Measurements from ENCODE around the gene KCNK5. TPM values are rescaled to one million over a fixed set of nuclear protein-coding genes. Genes with fewer than 3 reads are reported as not detected.

KCNK5 gene
- total RNA-seq, 2 experiments from 2014 or later = 29.8 to 32.0 TPM

DNA sequence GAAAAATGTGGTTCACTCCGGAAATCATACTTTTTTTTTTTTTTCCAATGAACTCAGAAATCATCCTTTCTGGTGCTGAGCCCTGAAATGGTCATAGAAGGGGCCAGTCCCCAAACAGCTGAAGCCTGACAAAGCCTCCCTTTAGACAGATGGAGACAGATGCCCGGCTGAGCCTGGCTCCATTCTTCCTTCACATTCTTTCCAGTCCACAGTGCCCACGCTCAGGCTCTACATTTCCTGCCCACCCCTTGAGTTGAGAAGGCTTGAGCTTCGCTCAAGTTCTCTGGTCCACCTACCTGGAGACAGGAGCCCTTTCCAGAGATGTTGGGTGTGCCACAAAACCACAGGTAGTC lies 41.2 kb downstream of the KCNK5 start:
- ChIA-PET CTCF (interaction anchor here (1.6 kb wide), 1 partner anchor 115 kb away, joined by 4 read pairs; no protein-coding TSS in a partner anchor), POLR2A (no interaction called here)

- POLR2A ChIA-PET = no interaction called here
- CTCF ChIA-PET = interaction anchor here (0.6 kb wide), 1 partner anchor 1696 kb away, joined by 3 read pairs; no protein-coding TSS in a partner anchor
These were observed 44.2 kb downstream of the KCNK5 start for GRCh38 chr6:39184906-39185580.

DNA sequence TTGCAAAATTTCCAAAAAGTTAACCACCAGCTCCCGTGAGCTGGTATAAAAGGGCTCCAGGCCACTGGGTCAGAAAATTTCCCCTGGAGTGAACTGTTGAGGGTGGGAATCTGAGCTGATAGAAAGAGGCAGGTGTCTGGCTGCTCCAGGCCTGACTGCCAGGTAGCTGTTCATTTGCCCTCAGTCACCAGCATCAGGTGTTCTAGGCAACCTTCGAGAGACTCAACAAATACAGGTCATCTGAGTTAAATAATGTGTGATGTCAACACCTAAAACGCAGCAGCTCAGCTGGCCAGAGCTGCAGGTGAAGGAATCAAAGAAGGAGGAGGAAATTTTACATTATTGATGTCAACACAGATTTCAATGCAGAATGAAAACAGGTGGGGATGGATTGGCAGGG lies 46.7 kb downstream of the KCNK5 start:
- CTCF ChIA-PET = interaction anchor here (0.6 to 1.8 kb wide), 4 partner anchors 10 to 121 kb away, joined by 3 to 7 read pairs (median 3); no protein-coding TSS in a partner anchor
- POLR2A ChIA-PET = no interaction called here

GRCh38 chr6:39181826-39182225 lies 47.4 kb downstream of the KCNK5 start:
- ChIA-PET CTCF (interaction anchor here (0.6 to 1.2 kb wide), 3 partner anchors 10 to 121 kb away, joined by 3 read pairs; no protein-coding TSS in a partner anchor), POLR2A (no interaction called here)

- ChIA-PET POLR2A (no interaction called here), CTCF (interaction anchor here (0.8 kb wide), 1 partner anchor 122 kb away, joined by 3 read pairs; no protein-coding TSS in a partner anchor)
These were observed 47.9 kb downstream of the KCNK5 start for GRCh38 chr6:39181333-39181732.

DNA sequence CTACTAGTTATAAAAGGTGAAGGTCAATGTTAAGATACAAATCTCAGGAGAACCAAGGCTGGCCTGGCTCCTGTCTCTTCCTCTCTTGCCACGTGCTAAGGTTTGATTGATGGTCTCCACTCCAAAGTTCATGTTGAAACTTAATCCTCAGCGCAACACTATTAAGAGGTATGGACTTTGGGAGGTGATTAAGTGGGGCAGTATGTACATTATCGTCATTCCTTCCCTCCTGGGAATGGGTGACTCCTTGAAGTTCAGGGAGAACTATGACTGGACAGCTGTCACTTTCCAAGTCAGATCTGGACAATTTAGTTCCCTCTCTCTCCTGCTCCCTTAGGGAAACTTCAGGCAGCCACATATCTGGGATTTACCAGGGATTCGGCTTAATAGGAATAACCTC lies 50.5 kb downstream of the KCNK5 start:
- POLR2A ChIA-PET = no interaction called here
- CTCF ChIA-PET = no interaction called here

GRCh38 chr6:39178235-39178634 lies 51.0 kb downstream of the KCNK5 start:
- ChIA-PET POLR2A (no interaction called here), CTCF (no interaction called here)

- ChIA-PET CTCF (no interaction called here), POLR2A (no interaction called here)
These were observed 52.1 kb downstream of the KCNK5 start for GRCh38 chr6:39177130-39177529.

DNA sequence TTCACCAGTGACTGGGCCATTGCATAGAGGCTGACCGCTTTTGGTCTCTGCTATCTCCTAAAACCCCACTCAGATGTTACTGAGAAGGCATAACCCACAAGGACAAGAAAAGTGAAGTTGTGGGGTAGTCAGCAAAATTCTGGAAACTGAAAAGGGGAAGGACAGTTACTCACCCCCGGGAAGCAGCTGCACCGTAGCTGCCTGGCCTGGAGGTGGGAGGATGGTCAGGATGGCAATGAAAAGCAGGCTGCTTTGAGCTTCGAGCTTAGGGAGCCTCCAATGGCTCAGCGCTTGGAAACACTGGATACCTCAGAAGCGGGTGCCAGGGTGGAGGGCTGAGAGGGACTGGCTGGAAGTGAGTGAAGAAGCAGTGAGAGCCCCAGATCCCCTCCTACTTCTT lies 56.0 kb downstream of the KCNK5 start:
- ChIA-PET POLR2A (no interaction called here), CTCF (no interaction called here)

DNA sequence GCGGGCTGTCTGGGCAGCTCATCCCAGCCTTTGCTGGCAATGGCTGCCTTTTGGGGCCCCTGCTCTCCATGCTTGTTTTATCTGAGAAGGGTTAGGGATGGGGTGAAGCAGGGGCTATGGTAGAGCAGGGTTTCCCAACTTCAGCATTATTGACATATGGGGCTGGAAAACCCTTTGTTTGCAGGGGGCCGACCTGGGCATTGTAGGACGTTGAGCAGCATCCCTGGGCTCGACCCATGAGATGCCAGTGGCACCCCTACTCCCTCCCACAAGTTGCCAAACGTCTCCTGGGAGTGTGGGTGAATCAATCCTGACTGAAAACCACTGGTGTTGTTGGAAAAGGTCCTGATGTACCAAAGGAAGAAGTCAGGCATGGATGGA lies 56.9 kb downstream of the KCNK5 start:
- ChIA-PET POLR2A (no interaction called here), CTCF (interaction anchor here (1.0 kb wide), 2 partner anchors 10 to 138 kb away, joined by 3 read pairs; no protein-coding TSS in a partner anchor)

- ChIA-PET POLR2A (no interaction called here), CTCF (interaction anchor here (0.6 to 1.0 kb wide), 5 partner anchors 11 to 300 kb away, joined by 3 to 4 read pairs (median 3); no protein-coding TSS in a partner anchor)
These were observed 57.5 kb downstream of the KCNK5 start for GRCh38 chr6:39171489-39172376.

DNA sequence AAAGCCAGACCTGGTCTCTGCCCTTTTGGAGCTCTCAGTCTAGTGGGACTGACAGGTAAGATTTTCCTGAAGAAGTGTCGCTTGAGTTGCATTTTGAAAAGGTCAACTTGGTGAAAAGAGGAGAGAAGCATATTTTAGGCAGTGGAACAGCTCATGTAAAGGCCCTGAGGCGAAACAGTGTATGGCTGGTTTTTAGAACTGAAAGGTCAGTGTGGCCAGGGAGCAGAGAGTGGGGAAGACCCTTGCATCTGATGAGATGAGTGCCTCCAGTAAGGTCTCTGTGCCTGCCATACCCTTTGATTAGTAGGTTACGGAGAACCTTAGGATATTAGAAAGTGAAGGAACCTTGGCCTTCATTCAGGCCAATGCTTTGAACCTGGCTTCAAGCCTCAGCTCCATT lies 58.4 kb downstream of the KCNK5 start:
- POLR2A ChIA-PET = no interaction called here

GRCh38 chr6:39170389-39170788 lies 58.9 kb downstream of the KCNK5 start:
- POLR2A ChIA-PET = no interaction called here
- CTCF ChIA-PET = interaction anchor here (0.8 to 1.6 kb wide), 3 partner anchors 131 to 299 kb away, joined by 3 to 5 read pairs (median 4); no protein-coding TSS in a partner anchor

More for the DNA sequence above, 58.4 kb downstream of the KCNK5 start:
- CTCF ChIA-PET = interaction anchor here (0.8 to 1.6 kb wide), 4 partner anchors 130 to 299 kb away, joined by 3 to 5 read pairs (median 4); no protein-coding TSS in a partner anchor

- POLR2A ChIA-PET = no interaction called here
These were observed 59.6 kb downstream of the KCNK5 start for GRCh38 chr6:39169448-39170344.

DNA sequence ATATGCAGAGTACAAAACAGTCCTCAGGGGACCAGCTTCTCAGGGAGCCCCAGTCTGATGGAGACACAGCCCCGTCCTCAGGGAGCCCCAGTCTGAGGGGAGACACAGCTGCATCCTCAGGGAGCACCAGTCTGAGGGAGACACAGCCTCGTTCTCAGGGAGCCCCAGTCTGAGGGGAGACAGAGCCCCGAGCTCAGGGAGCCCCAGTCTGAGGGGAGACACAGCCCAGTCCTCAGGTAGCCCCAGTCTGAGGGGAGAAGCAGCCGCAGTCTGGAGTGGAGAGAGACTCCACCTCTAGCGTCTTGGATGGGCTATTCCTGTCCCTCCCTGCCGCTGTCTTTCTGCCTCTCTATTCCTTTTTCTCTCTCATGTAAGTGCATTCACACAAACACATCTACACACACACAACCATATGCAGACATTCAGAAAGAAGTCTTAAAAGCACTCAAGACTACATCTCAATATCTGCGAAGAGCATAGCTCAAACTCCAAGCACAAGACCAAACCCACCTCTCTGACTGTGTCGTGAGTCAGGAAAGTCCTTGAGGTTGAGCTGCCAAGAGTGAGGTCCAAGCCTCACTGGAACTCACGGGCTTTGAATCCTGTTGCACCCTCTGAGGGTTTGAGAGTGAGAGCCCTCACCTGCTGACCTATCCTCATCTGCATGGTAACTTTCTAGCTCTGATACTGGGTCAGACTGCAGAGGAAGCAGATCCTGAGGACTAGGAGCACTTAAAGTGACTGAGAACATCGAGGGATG lies 61.2 kb downstream of the KCNK5 start:
- CTCF ChIA-PET = interaction anchor here (2.8 to 6.5 kb wide), 3 partner anchors 131 to 141 kb away, joined by 9 to 68 read pairs (median 59); no protein-coding TSS in a partner anchor

More at GRCh38 chr6:39169448-39170344, 59.6 kb downstream of the KCNK5 start:
- CTCF ChIA-PET = interaction anchor here (0.8 to 6.5 kb wide), 4 partner anchors 17 to 139 kb away, joined by 3 to 59 read pairs (median 4); no protein-coding TSS in a partner anchor

DNA sequence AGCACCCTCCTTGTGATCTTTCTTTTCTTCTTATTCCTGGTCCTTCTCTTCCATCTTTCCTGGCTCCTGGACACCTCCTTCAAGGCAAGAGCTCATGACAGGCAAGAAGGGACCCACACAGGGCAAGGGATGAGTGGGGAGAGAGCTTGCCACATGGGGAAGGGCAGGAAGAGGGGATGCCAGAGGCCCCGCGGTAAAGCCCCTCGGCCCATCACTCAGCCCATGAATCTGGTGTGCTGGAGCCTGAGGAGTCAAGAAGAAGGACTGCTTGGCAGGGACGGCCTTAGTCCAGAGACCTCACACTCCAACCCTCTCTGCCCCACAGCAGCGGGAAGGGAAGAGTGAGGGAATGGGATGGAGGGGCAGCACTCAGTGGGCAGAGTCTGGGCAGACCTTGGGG lies 62.0 kb downstream of the KCNK5 start:
- ChIA-PET POLR2A (no interaction called here), CTCF (interaction anchor here (1.4 to 6.5 kb wide), 4 partner anchors 132 to 295 kb away, joined by 3 to 68 read pairs (median 34); no protein-coding TSS in a partner anchor)

More for the DNA sequence above, 61.2 kb downstream of the KCNK5 start:
- POLR2A ChIA-PET = no interaction called here

GRCh38 chr6:39166912-39167290 lies 62.4 kb downstream of the KCNK5 start:
- POLR2A ChIA-PET = no interaction called here
- CTCF ChIA-PET = interaction anchor here (0.7 to 6.5 kb wide), 7 partner anchors 14 to 294 kb away, joined by 3 to 68 read pairs (median 5); partner anchors contain the start of gene SAYSD1

DNA sequence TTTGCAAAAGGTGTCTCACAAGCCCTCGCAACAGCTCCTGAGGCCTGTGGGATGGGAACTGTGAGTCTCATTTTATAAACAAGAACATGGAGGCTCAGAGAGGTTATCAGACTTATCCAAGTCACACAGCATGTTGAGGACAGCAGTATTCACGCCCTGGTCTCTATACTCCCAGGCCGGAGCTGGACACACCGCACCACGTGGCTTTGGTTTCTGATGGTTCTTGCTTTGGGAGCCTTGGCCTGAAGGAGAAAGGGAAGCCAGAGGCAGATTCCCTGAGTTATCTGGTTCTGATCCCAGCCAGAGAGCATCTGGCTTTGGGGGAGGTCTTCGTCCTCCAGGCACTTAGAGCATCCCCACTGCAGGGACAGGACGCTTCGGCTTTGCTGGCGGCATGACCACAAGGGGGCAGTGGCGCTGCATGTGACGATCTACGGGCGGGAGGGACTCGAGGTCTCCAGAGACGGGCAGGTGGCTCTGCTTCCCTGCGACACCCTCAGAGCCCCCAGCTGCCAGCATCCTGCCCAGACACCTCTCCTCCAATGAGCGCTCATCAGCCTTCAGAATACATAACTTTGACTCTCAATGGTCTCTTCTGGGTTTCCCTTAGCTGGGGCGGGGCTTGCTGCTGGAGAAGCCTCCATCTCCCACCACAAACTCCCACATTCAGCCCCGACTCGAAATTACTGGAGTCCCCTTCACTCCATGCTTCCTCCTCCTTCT lies 62.9 kb downstream of the KCNK5 start:
- ChIA-PET CTCF (interaction anchor here (0.7 to 6.5 kb wide), 9 partner anchors 13 to 294 kb away, joined by 3 to 68 read pairs (median 4); partner anchors contain the start of gene SAYSD1), POLR2A (no interaction called here)

Data from activated CD8-positive, alpha-beta memory T cell treated with anti-CD3 and anti-CD28 coated beads for 36 hours (primary cell).